WTC11 (cell line): ENCODE results near the gene CHRM2. TPM values are rescaled to one million over a fixed set of nuclear protein-coding genes. Genes with fewer than 3 reads are reported as not detected.

Experiments
- ATAC-seq: fragments of 200-7000 bp; cut with Tn5 transposase; 2 replicates; pipeline ENCODE4 v1.10.0; 2021; ENCODE audit warnings: mild to moderate bottlenecking, moderate library complexity
- CTCF ChIA-PET: fragments of 300-600 bp; sonication (Branson Sonifier 250); formaldehyde crosslinking; loops from one replicate; lab custom pipeline; 2021; ENCODE audit warnings: antibody characterized with exemption; lab: Charles Lee
- POLR2A ChIA-PET: fragments of 350-600 bp; sonication (Branson Sonifier 250); formaldehyde crosslinking; loops from one replicate; lab custom pipeline; 2021; ENCODE audit warnings: antibody characterized with exemption; lab: Charles Lee
- DNase-seq: peaks from one replicate; pipeline ENCODE4 v3.0.0; 2021; ENCODE audit warnings: low spot score
- H3K27ac Mint-ChIP-seq: 2 replicates; pipeline ENCODE4 v1.8.0; 2021; ENCODE audit warnings: mixed read lengths
- H3K27me3 Mint-ChIP-seq: 2 replicates; pipeline ENCODE4 v1.8.0; 2021; ENCODE audit warnings: low read depth, mild to moderate bottlenecking, moderate library complexity, mixed read lengths
- H3K36me3 Mint-ChIP-seq: 2 replicates; pipeline ENCODE4 v1.8.0; 2021; ENCODE audit warnings: mixed read lengths
- H3K4me1 Mint-ChIP-seq: 2 replicates; pipeline ENCODE4 v1.8.0; 2022; ENCODE audit warnings: mixed read lengths
- H3K4me3 Mint-ChIP-seq: 2 replicates; pipeline ENCODE4 v1.8.0; 2021; ENCODE audit warnings: mild to moderate bottlenecking, moderate library complexity, mixed read lengths
- H3K9me3 Mint-ChIP-seq: 2 replicates; pipeline ENCODE4 v1.8.0; 2021; ENCODE audit warnings: mixed read lengths
- ATF1 ChIP-seq: sonication (generic); formaldehyde crosslinking; IDR thresholded peaks from 2 replicates; pipeline ENCODE4 v1.8.1; 2023; ENCODE audit warnings: mild to moderate bottlenecking, moderate library complexity, missing genetic modification reagents
- ESRRA ChIP-seq: sonication (generic); formaldehyde crosslinking; IDR thresholded peaks from 2 replicates; pipeline ENCODE4 v1.8.1; 2022; ENCODE audit warnings: mild to moderate bottlenecking, missing genetic modification reagents, borderline replicate concordance
- FOXJ3 ChIP-seq: sonication (generic); formaldehyde crosslinking; IDR thresholded peaks from 2 replicates; pipeline ENCODE4 v1.9.0; 2021; ENCODE audit warnings: missing genetic modification reagents, mild to moderate bottlenecking, borderline replicate concordance
- FOXP1 ChIP-seq: sonication (generic); formaldehyde crosslinking; IDR thresholded peaks from 2 replicates; pipeline ENCODE4 v1.8.0; 2022; ENCODE audit warnings: missing genetic modification reagents, mild to moderate bottlenecking, moderate library complexity, borderline replicate concordance
- JUN ChIP-seq: sonication (generic); formaldehyde crosslinking; IDR thresholded peaks from 2 replicates; pipeline ENCODE4 v1.8.0; 2023; ENCODE audit warnings: mild to moderate bottlenecking, missing genetic modification reagents
- NR3C1 ChIP-seq: sonication (generic); formaldehyde crosslinking; conservative IDR thresholded peaks from 2 replicates; pipeline ENCODE4 v1.8.1; 2023; ENCODE audit warnings: low read depth, mild to moderate bottlenecking, missing genetic modification reagents
- SP1 ChIP-seq: sonication (generic); formaldehyde crosslinking; conservative IDR thresholded peaks from 2 replicates; pipeline ENCODE4 v1.8.1; 2022; ENCODE audit warnings: missing genetic modification reagents
- ZBTB21 ChIP-seq: sonication (generic); formaldehyde crosslinking; IDR thresholded peaks from 2 replicates; pipeline ENCODE4 v1.8.1; 2023; ENCODE audit warnings: mild to moderate bottlenecking, missing genetic modification reagents, borderline replicate concordance
- ZNF138 ChIP-seq: sonication (generic); formaldehyde crosslinking; conservative IDR thresholded peaks from 2 replicates; pipeline ENCODE4 v1.8.1; 2022; ENCODE audit warnings: mild to moderate bottlenecking, moderate library complexity, missing genetic modification reagents
- ZNF232 ChIP-seq: sonication (generic); formaldehyde crosslinking; IDR thresholded peaks from 2 replicates; pipeline ENCODE4 v1.8.0; 2022; ENCODE audit warnings: mild to moderate bottlenecking, missing genetic modification reagents
- ZNF263 ChIP-seq: sonication (generic); formaldehyde crosslinking; IDR thresholded peaks from 2 replicates; pipeline ENCODE4 v1.8.1; 2022; ENCODE audit warnings: low read depth, mild to moderate bottlenecking, moderate library complexity, missing genetic modification reagents
- ZNF317 ChIP-seq: sonication (generic); formaldehyde crosslinking; IDR thresholded peaks from 2 replicates; pipeline ENCODE4 v1.8.1; 2023; ENCODE audit warnings: low read depth, mild to moderate bottlenecking, moderate library complexity, missing genetic modification reagents, borderline replicate concordance
- ZNF416 ChIP-seq: fragments of 250-450 bp; sonication (Bioruptor Pico); IDR thresholded peaks from 2 replicates; pipeline ENCODE4 v1.9.0; 2021; ENCODE audit warnings: mild to moderate bottlenecking, inconsistent platforms
- total RNA-seq: library from RNA; stranded (reverse); gene quantifications from 3 replicates; pipeline ENCODE4 v1.2.3, GENCODE V29; 2021
- TF ChIP-seq, protein P1 (sequence below): fragments of 250-450 bp; sonication (Bioruptor Pico); IDR thresholded peaks from 2 replicates; pipeline ENCODE4 v1.9.0; 2021; ENCODE audit warnings: mild to moderate bottlenecking
- TF ChIP-seq, protein P2 (sequence below): sonication (generic); formaldehyde crosslinking; IDR thresholded peaks from 2 replicates; pipeline ENCODE4 v1.8.0; 2022; ENCODE audit warnings: missing genetic modification reagents
- TF ChIP-seq, protein P3 (sequence below): sonication (generic); formaldehyde crosslinking; IDR thresholded peaks from 2 replicates; pipeline ENCODE4 v1.8.1; 2022; ENCODE audit warnings: mild to moderate bottlenecking, missing genetic modification reagents, moderate library complexity, borderline replicate concordance
- TF ChIP-seq, protein P4 (sequence below): sonication (generic); formaldehyde crosslinking; conservative IDR thresholded peaks from 2 replicates; pipeline ENCODE4 v1.8.1; 2022; ENCODE audit warnings: mild to moderate bottlenecking, missing genetic modification reagents
- TF ChIP-seq, protein P5 (sequence below): sonication (generic); formaldehyde crosslinking; IDR thresholded peaks from 2 replicates; pipeline ENCODE4 v1.8.0; 2023; ENCODE audit warnings: missing genetic modification reagents
- TF ChIP-seq, protein P6 (sequence below): sonication (generic); formaldehyde crosslinking; IDR thresholded peaks from 2 replicates; pipeline ENCODE4 v1.8.1; 2022; ENCODE audit warnings: low read depth, missing genetic modification reagents, borderline replicate concordance
- TF ChIP-seq, protein P7 (sequence below): sonication (generic); formaldehyde crosslinking; IDR thresholded peaks from 2 replicates; pipeline ENCODE4 v1.8.1; 2022; ENCODE audit warnings: mild to moderate bottlenecking, moderate library complexity, missing genetic modification reagents
- TF ChIP-seq, protein P8 (sequence below): sonication (generic); formaldehyde crosslinking; IDR thresholded peaks from 2 replicates; pipeline ENCODE4 v1.8.0; 2023; ENCODE audit warnings: mild to moderate bottlenecking, missing genetic modification reagents

CHRM2 gene
- total RNA-seq, 1 experiment from 2014 or later = 0.15 TPM

DNA sequence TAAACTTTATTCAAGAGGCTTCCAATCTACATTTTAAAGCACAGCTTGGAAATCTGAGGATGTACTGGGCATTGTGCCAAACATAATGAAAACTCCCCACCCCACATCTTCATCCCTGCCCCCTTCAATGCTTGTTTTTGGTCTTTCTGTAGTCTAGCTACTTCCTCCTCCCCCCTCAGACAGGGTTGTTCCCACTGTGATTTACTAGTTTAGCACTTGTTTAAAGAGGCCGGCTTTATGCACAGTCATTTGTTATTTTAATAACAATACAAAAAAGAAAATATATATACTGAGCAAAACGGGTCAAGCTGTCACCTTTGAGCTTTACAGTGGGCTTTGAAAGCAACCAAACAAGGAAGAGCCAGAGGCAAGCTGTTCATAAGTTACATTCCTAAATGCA lies 132.6 kb downstream of the CHRM2 start:
- Mint-ChIP-seq H3K27ac (no peak overlapping the region), H3K9me3 (no peaks in the 10 kb centered on the region), H3K36me3 (no peaks in the 10 kb centered on the region), H3K27me3 (peaks cover 16% of the 10 kb centered on the region), H3K4me1 (peaks cover 12% of the 10 kb centered on the region), H3K4me3 (no peak overlapping the region)
- ATAC-seq (peak; percentile 41), DNase-seq (no peak)
- TF ChIP-seq JUN (no peak), ZNF232 (CRISPR knock-in tag) (no peak), ZBTB21 (CRISPR knock-in tag) (no peak)
- TF ChIP-seq, protein P1, sequence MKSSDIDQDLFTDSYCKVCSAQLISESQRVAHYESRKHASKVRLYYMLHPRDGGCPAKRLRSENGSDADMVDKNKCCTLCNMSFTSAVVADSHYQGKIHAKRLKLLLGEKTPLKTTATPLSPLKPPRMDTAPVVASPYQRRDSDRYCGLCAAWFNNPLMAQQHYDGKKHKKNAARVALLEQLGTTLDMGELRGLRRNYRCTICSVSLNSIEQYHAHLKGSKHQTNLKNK = no peak
- TF ChIP-seq, protein P2, sequence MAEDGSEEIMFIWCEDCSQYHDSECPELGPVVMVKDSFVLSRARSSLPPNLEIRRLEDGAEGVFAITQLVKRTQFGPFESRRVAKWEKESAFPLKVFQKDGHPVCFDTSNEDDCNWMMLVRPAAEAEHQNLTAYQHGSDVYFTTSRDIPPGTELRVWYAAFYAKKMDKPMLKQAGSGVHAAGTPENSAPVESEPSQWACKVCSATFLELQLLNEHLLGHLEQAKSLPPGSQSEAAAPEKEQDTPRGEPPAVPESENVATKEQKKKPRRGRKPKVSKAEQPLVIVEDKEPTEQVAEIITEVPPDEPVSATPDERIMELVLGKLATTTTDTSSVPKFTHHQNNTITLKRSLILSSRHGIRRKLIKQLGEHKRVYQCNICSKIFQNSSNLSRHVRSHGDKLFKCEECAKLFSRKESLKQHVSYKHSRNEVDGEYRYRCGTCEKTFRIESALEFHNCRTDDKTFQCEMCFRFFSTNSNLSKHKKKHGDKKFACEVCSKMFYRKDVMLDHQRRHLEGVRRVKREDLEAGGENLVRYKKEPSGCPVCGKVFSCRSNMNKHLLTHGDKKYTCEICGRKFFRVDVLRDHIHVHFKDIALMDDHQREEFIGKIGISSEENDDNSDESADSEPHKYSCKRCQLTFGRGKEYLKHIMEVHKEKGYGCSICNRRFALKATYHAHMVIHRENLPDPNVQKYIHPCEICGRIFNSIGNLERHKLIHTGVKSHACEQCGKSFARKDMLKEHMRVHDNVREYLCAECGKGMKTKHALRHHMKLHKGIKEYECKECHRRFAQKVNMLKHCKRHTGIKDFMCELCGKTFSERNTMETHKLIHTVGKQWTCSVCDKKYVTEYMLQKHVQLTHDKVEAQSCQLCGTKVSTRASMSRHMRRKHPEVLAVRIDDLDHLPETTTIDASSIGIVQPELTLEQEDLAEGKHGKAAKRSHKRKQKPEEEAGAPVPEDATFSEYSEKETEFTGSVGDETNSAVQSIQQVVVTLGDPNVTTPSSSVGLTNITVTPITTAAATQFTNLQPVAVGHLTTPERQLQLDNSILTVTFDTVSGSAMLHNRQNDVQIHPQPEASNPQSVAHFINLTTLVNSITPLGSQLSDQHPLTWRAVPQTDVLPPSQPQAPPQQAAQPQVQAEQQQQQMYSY (CRISPR knock-in tag) = no peak
- TF ChIP-seq, protein P3, sequence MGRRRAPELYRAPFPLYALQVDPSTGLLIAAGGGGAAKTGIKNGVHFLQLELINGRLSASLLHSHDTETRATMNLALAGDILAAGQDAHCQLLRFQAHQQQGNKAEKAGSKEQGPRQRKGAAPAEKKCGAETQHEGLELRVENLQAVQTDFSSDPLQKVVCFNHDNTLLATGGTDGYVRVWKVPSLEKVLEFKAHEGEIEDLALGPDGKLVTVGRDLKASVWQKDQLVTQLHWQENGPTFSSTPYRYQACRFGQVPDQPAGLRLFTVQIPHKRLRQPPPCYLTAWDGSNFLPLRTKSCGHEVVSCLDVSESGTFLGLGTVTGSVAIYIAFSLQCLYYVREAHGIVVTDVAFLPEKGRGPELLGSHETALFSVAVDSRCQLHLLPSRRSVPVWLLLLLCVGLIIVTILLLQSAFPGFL (CRISPR knock-in tag) = no peak
- TF ChIP-seq, protein P4, sequence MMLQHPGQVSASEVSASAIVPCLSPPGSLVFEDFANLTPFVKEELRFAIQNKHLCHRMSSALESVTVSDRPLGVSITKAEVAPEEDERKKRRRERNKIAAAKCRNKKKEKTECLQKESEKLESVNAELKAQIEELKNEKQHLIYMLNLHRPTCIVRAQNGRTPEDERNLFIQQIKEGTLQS = no peak
- CTCF ChIA-PET = interaction anchor here (0.9 kb wide), 1 partner anchor 126 kb away, joined by 3 read pairs; no protein-coding TSS in a partner anchor
- POLR2A ChIA-PET = no interaction called here

DNA sequence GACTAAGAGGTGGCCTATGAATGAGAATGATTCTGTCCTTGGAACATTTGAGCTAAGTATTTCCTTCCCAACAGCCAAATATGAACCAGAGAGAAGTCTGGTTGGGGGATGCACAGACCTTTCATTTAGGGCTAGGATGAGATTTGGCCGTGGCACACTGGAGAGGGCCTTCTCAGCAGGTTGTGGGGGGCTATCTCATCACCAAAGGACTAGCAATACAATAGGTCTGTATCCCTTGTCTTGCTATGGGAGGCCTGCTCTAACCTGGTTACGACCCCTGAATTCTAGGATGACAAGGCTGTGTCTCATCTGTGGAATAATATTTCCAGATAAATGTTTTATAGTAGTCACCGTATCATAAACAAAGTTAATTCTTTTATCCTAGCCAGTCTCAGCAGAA lies 133.0 kb downstream of the CHRM2 start:
- TF ChIP-seq ZNF317 (no peak), SP1 (CRISPR knock-in tag) (no peak), NR3C1 (no peak), JUN (no peak), FOXJ3 (CRISPR knock-in tag) (no peak), ESRRA (CRISPR knock-in tag) (no peak)
- Mint-ChIP-seq H3K27ac (no peak overlapping the region), H3K4me3 (no peak overlapping the region), H3K9me3 (no peaks in the 10 kb centered on the region), H3K36me3 (no peaks in the 10 kb centered on the region), H3K4me1 (peaks cover 12% of the 10 kb centered on the region), H3K27me3 (peaks cover 16% of the 10 kb centered on the region)
- peak; percentile 60 for ATAC-seq
- ChIA-PET POLR2A (no interaction called here), CTCF (interaction anchor here (0.9 kb wide), 1 partner anchor 127 kb away, joined by 3 read pairs; no protein-coding TSS in a partner anchor)
- DNase-seq = no peak

DNA sequence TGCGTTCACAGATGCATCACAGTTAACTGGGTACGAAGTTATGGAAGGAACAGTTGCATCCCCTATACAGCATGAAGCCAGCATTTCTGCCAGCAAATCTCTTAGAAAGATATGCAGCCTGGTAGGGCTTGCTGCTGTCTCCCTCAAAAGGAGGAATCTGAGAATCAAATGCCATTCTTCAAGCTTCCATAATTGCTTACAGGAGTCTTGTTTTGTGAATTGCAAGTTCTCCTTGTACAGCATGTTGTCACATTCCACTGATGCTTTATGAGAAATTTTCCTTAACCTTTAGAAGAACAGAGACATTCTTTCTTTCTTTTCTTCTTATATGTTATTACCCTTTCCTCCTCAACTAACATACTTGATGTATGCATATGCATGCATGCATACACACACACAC lies 134.6 kb downstream of the CHRM2 start:
- no peak overlapping the region for H3K27ac Mint-ChIP-seq
- POLR2A ChIA-PET = no interaction called here
- ATAC-seq = no peak
- H3K4me1 Mint-ChIP-seq = peaks cover 12% of the 10 kb centered on the region
- H3K36me3 Mint-ChIP-seq = no peaks in the 10 kb centered on the region
- H3K9me3 Mint-ChIP-seq = no peaks in the 10 kb centered on the region
- CTCF ChIA-PET = no interaction called here
- no peak overlapping the region for H3K4me3 Mint-ChIP-seq
- no peak for DNase-seq
- peaks cover 16% of the 10 kb centered on the region for H3K27me3 Mint-ChIP-seq
- TF ChIP-seq ZNF416 (CRISPR knock-in tag) = no peak
- TF ChIP-seq, protein P5, sequence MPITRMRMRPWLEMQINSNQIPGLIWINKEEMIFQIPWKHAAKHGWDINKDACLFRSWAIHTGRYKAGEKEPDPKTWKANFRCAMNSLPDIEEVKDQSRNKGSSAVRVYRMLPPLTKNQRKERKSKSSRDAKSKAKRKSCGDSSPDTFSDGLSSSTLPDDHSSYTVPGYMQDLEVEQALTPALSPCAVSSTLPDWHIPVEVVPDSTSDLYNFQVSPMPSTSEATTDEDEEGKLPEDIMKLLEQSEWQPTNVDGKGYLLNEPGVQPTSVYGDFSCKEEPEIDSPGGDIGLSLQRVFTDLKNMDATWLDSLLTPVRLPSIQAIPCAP = no peak
- TF ChIP-seq ZNF263 (CRISPR knock-in tag) = no peak
- TF ChIP-seq FOXP1 (CRISPR knock-in tag) = no peak
- TF ChIP-seq, protein P6, sequence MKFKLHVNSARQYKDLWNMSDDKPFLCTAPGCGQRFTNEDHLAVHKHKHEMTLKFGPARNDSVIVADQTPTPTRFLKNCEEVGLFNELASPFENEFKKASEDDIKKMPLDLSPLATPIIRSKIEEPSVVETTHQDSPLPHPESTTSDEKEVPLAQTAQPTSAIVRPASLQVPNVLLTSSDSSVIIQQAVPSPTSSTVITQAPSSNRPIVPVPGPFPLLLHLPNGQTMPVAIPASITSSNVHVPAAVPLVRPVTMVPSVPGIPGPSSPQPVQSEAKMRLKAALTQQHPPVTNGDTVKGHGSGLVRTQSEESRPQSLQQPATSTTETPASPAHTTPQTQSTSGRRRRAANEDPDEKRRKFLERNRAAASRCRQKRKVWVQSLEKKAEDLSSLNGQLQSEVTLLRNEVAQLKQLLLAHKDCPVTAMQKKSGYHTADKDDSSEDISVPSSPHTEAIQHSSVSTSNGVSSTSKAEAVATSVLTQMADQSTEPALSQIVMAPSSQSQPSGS (CRISPR knock-in tag) = no peak
- TF ChIP-seq, protein P7, sequence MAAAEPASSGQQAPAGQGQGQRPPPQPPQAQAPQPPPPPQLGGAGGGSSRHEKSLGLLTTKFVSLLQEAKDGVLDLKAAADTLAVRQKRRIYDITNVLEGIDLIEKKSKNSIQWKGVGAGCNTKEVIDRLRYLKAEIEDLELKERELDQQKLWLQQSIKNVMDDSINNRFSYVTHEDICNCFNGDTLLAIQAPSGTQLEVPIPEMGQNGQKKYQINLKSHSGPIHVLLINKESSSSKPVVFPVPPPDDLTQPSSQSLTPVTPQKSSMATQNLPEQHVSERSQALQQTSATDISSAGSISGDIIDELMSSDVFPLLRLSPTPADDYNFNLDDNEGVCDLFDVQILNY (CRISPR knock-in tag) = no peak
- no peak for TF ChIP-seq ZNF138
- TF ChIP-seq, protein P8, sequence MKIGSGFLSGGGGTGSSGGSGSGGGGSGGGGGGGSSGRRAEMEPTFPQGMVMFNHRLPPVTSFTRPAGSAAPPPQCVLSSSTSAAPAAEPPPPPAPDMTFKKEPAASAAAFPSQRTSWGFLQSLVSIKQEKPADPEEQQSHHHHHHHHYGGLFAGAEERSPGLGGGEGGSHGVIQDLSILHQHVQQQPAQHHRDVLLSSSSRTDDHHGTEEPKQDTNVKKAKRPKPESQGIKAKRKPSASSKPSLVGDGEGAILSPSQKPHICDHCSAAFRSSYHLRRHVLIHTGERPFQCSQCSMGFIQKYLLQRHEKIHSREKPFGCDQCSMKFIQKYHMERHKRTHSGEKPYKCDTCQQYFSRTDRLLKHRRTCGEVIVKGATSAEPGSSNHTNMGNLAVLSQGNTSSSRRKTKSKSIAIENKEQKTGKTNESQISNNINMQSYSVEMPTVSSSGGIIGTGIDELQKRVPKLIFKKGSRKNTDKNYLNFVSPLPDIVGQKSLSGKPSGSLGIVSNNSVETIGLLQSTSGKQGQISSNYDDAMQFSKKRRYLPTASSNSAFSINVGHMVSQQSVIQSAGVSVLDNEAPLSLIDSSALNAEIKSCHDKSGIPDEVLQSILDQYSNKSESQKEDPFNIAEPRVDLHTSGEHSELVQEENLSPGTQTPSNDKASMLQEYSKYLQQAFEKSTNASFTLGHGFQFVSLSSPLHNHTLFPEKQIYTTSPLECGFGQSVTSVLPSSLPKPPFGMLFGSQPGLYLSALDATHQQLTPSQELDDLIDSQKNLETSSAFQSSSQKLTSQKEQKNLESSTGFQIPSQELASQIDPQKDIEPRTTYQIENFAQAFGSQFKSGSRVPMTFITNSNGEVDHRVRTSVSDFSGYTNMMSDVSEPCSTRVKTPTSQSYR (CRISPR knock-in tag) = no peak
- TF ChIP-seq ATF1 (CRISPR knock-in tag) = no peak
